EH (cell line): ENCODE data around the gene C8B.

Source experiments
- DNase-seq: peaks from one replicate; pipeline ENCODE4 v3.0.0-alpha.2; 2015; ENCODE audit warnings: low read depth

C8B gene

DNA sequence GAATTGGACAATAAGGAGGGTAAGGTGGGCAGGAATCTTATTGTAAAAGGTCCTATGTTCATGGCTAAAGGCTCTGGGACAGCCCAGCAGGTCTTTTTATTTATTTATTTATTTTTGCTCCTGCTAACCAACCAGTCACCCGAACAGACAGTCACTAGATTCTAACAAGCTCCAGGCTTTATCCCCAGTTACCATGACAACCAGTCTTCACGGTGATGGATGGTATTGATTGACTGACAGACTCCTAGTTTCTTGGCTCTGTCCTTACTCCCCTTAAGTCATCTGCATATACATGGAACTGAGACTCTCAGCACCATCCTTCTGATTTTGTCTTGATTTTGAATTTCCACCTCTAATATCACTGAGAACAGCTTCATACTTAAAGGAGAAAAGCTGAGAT lies 66.9 kb downstream of the C8B start:
- no peak for DNase-seq

DNA sequence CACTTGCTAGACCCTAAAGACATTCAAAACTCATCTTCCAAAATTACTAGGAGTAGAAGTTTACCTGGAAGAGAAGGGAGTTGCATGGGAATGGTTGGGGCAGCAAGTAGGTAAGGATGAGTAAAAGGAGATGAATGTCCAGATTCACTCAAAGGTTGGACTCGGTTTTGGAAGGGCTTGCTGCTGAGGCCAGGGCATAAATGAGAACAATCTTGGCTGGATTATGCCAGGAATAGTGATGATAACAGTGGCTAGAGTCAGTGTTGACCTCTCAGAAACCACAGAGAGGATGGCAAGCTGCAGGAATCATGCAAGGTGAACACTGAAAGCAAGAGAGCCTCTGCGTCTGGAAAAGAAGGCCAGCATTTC lies 67.8 kb downstream of the C8B start:
- no peak for DNase-seq

- DNase-seq, result peak; percentile 41
Observed at GRCh38 chr1:56897150-56898004, 68.4 kb downstream of the C8B start.

- no peak for DNase-seq
Observed at GRCh38 chr1:56894014-56894413, 71.8 kb downstream of the C8B start.

DNA sequence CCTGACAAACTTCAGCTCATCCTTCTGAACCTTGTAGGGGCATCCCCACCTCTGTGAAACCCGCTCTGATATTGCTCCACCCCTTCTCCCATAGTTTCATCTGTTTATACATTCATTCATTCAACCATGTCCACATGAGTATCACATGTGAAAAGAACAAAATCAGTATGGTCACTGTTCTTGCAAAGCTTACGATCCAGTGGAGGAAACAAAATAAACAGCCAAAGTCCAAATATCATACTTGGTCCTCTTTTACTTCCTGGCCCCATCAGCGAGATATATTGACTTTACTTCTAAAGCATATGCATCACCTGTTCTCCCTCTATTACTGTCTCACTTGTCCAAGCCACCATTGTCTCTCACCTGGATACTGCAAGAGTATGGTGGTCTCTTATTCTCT lies 75.6 kb downstream of the C8B start:
- no peak for DNase-seq

DNA sequence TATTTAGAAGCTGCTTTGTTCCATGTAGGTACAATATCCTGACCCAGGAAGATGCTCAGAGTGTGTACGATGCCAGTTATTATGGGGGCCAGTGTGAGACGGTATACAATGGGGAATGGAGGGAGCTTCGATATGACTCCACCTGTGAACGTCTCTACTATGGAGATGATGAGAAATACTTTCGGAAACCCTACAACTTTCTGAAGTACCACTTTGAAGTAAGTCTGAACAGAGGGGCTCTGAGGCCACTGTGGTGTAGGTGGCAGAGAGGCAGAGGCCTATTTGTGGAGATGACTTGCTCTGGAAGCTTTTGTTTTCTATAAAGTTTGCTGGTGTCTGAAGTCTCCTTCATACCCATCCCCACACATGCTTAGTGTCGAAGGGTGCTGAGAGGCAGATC lies 84.4 kb downstream of the C8B start:
- DNase-seq, result no peak

DNA sequence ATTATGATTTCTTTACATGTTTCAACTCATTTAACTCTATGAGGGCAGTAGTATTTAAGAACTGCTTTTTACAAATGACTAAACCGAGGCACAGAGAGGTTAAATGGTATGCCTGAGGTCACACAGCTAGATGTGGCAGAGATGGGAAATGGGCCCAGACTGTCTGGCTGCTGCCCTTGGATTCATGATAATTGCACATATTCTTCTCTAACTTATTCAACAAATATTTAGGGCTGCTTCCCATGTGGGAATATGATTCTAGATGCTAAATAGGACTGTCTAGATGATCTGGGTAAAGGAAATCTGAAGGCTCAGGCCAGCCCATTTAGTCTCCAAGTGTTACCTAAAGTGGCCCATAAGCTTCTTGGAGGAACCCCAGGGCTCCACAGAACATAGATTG lies 85.0 kb downstream of the C8B start:
- no peak for DNase-seq
